Hematopoietic multipotent progenitor cell (in vitro differentiated cells): Measurements from ENCODE around the gene RERE. TPM values are rescaled to one million over a fixed set of nuclear protein-coding genes. Genes with fewer than 3 reads are reported as not detected.

Experiments used
- DNase-seq, 3 donors: peaks; one replicate each; pipeline ENCODE4 v3.0.0-alpha.2; 2011 to 2015; ENCODE audit warnings: low read depth in 2 of 3, low spot score in 2 of 3
- total RNA-seq: library from RNA; depleted of rRNA; stranded (reverse); fragments of >200 nt; gene quantifications from one replicate; pipeline ENCODE4 v1.2.3, GENCODE V29; 2012

The RERE gene
- total RNA-seq, 1 donor: 61.9 TPM

- no peak for DNase-seq
Observed at GRCh38 chr1:8422510-8423268, 394.8 kb downstream of the RERE start.

- DNase-seq: no peak
Observed at GRCh38 chr1:8421721-8422120, 395.7 kb downstream of the RERE start.

- DNase-seq: no peak
Observed at GRCh38 chr1:8420318-8420717, 397.1 kb downstream of the RERE start.

GRCh38 chr1:8419861-8420260, 397.6 kb downstream of the RERE start:
- no peak for DNase-seq

GRCh38 chr1:8419172-8419571, 398.3 kb downstream of the RERE start:
- no peak for DNase-seq

- no peak for DNase-seq
Observed at GRCh38 chr1:8418301-8418700, 399.1 kb downstream of the RERE start.

- DNase-seq: no peak
Observed at GRCh38 chr1:8417625-8418024, 399.8 kb downstream of the RERE start.

- DNase-seq: no peak
Observed at GRCh38 chr1:8416881-8417280, 400.6 kb downstream of the RERE start.

- no peak for DNase-seq
Observed at GRCh38 chr1:8415526-8416278, 401.7 kb downstream of the RERE start.

- DNase-seq: no peak
Observed at GRCh38 chr1:8412183-8412831, 405.1 kb downstream of the RERE start.

- no peak for DNase-seq
Observed at GRCh38 chr1:8411803-8412182, 405.6 kb downstream of the RERE start.

- DNase-seq: no peak
Observed at GRCh38 chr1:8410791-8411190, 406.6 kb downstream of the RERE start.

GRCh38 chr1:8409606-8410005, 407.8 kb downstream of the RERE start:
- no peak for DNase-seq

- peak in 2 of 3 donors; percentile 68 to 79 for DNase-seq
Observed at GRCh38 chr1:8409106-8409505, 408.3 kb downstream of the RERE start.

- no peak for DNase-seq
Observed at GRCh38 chr1:8408151-8408839, 409.1 kb downstream of the RERE start.

GRCh38 chr1:8407652-8408051, 409.8 kb downstream of the RERE start:
- DNase-seq: no peak

GRCh38 chr1:8406960-8407359, 410.5 kb downstream of the RERE start:
- DNase-seq: no peak

GRCh38 chr1:8406011-8406410, 411.4 kb downstream of the RERE start:
- DNase-seq: no peak

- no peak for DNase-seq
Observed at GRCh38 chr1:8404460-8405370, 412.7 kb downstream of the RERE start.

GRCh38 chr1:8402109-8402710, 415.2 kb downstream of the RERE start:
- no peak for DNase-seq
